Stimulated activated CD4-positive, alpha-beta T cell treated with anti-CD3 and anti-CD28 coated beads, Interleukin-15, amount 100 ng/mL, for 1 hour (primary cell): ENCODE measurements around the gene POM121.
"Not testable (repeated sequence)": the region's sequence is repeated elsewhere in the genome, so short reads cannot be mapped to it uniquely, and the experiment has no call there.

Experiments
- DNase-seq, 2 donors: peaks; one replicate each; pipeline ENCODE4 v3.0.0-alpha.2; 2020; ENCODE audit warnings: low read depth in 1 of 2, low spot score in 1 of 2

POM121 gene

DNA sequence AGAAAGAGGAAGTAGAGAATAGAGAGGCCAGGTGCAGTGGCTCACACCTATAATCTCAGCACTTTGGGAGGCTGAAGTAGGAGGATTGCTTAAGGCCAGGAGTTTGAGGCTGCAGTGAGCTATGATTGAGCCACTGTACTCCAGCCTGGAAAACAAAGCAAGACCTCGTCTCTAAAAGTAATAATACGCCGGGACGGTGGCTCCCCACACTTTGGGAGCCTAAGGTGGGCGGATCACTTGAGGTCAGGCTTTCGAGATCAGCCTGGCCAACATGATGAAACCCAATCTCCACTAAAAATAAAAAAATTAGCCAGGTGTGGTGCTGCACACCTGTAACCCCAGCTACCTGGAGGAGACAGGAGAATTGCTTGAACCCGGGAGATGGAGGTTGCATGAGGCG is 70.6 kb downstream of the POM121 start:
- DNase-seq = not testable (repeated sequence)

DNA sequence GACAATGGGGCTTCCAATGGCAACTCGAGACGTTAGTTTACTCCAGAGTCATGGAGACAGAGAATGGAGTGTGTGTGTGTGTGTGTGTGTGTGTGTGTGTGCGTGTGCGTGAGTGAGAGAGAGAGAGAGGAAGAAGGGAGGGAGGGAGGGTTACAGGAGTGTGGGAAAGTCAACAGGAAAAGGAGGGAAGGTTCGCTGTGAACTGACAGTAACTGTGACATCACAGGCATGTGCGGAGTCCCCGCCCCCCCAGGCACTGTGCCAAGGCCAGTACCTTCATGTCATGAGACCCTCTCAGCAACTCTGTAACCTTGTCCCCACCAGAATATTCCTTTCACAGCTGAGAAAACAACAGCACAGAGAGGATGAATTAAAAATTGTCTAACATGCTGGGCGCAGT is 72.6 kb downstream of the POM121 start:
- not testable (repeated sequence) for DNase-seq

DNA sequence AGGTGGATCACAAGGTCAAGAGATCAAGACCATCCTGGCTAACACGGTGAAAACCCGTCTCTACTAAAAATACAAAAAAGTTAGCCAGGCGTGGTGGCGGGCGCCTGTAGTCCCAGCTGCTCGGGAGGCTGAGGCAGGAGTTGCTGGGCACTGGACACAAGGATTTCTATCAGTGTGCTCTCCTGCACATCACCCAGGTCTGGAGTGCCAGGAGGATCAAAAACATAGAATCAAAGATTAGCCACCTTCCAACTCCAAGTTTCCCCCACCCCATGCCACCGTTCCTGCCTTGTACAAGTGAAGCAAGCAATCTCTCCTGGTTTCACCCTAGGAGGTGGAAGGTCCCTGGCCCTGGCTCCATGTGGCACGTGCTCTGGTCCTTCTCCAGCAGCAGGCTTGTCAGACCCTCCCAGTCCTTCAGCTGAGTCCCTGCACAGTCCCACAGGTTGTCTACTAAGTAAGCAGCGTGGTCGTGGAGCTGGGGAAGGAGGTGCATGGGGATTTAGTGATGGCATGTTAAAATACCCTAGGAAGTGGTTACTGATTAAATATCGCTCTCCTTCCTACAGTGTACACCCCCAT is 73.1 kb downstream of the POM121 start:
- DNase-seq = not testable (repeated sequence)
